Type B pancreatic cell (in vitro differentiated cells): Measurements from ENCODE around the gene PDLIM4. TPM values are rescaled to one million over a fixed set of nuclear protein-coding genes. Genes with fewer than 3 reads are reported as not detected.

Experiments
- DNase-seq: peaks from one replicate; pipeline ENCODE4 v3.0.0; 2021; ENCODE audit warnings: mixed read lengths; ENCODE audit not compliant: unreplicated experiment; ENCODE audit errors: extremely low spot score
- H3K27ac Mint-ChIP-seq: 2 replicates; pipeline ENCODE4 v1.8.0; 2021; ENCODE audit warnings: mild to moderate bottlenecking, mixed read lengths
- H3K27me3 Mint-ChIP-seq: 2 replicates; pipeline ENCODE4 v1.8.0; 2021; ENCODE audit warnings: mixed read lengths
- H3K36me3 Mint-ChIP-seq: 2 replicates; pipeline ENCODE4 v1.8.0; 2021; ENCODE audit warnings: mixed read lengths
- H3K4me1 Mint-ChIP-seq: one replicate; pipeline ENCODE4 v1.8.0; 2021; ENCODE audit warnings: mixed read lengths; ENCODE audit not compliant: unreplicated experiment
- H3K4me3 Mint-ChIP-seq: 2 replicates; pipeline ENCODE4 v1.8.0; 2021; ENCODE audit warnings: mild to moderate bottlenecking, mixed read lengths
- H3K9me3 Mint-ChIP-seq: 2 replicates; pipeline ENCODE4 v1.8.0; 2021; ENCODE audit warnings: mixed read lengths
- total RNA-seq: library from RNA; stranded (reverse); gene quantifications from 2 replicates; pipeline ENCODE4 v1.2.1, GENCODE V29; 2021; ENCODE audit warnings: low replicate concordance
- TF ChIP-seq, protein P1 (sequence below): fragments of 200-600 bp; sonication (generic); conservative IDR thresholded peaks from 2 replicates; pipeline ENCODE4 v1.5.0; 2021; ENCODE audit warnings: antibody characterized with exemption, mild to moderate bottlenecking

Gene PDLIM4
- total RNA-seq, 1 donor from 2014 or later: 43.8 TPM

DNA sequence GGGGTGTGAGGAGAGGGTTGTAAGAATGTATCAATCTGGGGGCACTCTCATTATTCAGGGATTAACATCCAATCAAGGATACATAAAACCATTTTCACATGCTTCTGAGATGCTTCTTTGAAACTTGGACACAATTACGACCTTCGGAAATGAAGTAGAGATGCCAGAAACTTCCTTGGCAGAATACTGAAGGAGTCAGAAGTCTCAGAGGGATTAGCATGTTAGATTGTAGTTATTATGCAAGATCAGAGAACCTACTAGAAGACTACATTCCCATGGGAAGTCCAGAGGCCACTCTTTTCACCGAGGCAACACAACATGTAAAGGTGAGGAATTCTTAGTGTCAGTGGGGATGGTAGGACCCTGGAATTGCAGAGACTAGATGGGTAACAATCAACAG lies 31.6 kb downstream of the PDLIM4 start:
- H3K9me3 Mint-ChIP-seq: no peaks in the 10 kb centered on the region
- H3K4me1 Mint-ChIP-seq: peaks cover 12% of the 10 kb centered on the region
- TF ChIP-seq, protein P1, sequence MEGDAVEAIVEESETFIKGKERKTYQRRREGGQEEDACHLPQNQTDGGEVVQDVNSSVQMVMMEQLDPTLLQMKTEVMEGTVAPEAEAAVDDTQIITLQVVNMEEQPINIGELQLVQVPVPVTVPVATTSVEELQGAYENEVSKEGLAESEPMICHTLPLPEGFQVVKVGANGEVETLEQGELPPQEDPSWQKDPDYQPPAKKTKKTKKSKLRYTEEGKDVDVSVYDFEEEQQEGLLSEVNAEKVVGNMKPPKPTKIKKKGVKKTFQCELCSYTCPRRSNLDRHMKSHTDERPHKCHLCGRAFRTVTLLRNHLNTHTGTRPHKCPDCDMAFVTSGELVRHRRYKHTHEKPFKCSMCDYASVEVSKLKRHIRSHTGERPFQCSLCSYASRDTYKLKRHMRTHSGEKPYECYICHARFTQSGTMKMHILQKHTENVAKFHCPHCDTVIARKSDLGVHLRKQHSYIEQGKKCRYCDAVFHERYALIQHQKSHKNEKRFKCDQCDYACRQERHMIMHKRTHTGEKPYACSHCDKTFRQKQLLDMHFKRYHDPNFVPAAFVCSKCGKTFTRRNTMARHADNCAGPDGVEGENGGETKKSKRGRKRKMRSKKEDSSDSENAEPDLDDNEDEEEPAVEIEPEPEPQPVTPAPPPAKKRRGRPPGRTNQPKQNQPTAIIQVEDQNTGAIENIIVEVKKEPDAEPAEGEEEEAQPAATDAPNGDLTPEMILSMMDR: no peak
- no peak overlapping the region for H3K4me3 Mint-ChIP-seq
- no peaks in the 10 kb centered on the region for H3K36me3 Mint-ChIP-seq
- no peak overlapping the region for H3K27ac Mint-ChIP-seq
- H3K27me3 Mint-ChIP-seq: no peaks in the 10 kb centered on the region
- DNase-seq: no peak

- H3K4me1 Mint-ChIP-seq: peaks cover 17% of the 10 kb centered on the region
- H3K27ac Mint-ChIP-seq: no peak overlapping the region
- H3K4me3 Mint-ChIP-seq: no peak overlapping the region
- no peak for DNase-seq
- H3K9me3 Mint-ChIP-seq: no peaks in the 10 kb centered on the region
- H3K36me3 Mint-ChIP-seq: no peaks in the 10 kb centered on the region
- peaks cover 16% of the 10 kb centered on the region for H3K27me3 Mint-ChIP-seq
- TF ChIP-seq, protein P1: no peak
Observed at GRCh38 chr5:132291026-132291425, 33.5 kb downstream of the PDLIM4 start.

GRCh38 chr5:132293066-132293991 lies 35.8 kb downstream of the PDLIM4 start:
- H3K4me3 Mint-ChIP-seq: peak overlapping the region; percentile 94
- peak; percentile 87 for DNase-seq
- H3K9me3 Mint-ChIP-seq: no peaks in the 10 kb centered on the region
- H3K27ac Mint-ChIP-seq: peak overlapping the region; percentile 95
- peaks cover 16% of the 10 kb centered on the region for H3K27me3 Mint-ChIP-seq
- peaks cover 23% of the 10 kb centered on the region for H3K4me1 Mint-ChIP-seq
- TF ChIP-seq, protein P1: peak; percentile 48
- H3K36me3 Mint-ChIP-seq: no peaks in the 10 kb centered on the region

GRCh38 chr5:132293992-132294727 lies 36.7 kb downstream of the PDLIM4 start, which contains the start of gene SLC22A4:
TSS of gene SLC22A4 (plus strand) at chr5:132294394. CDS start at chr5:132294617, 223 bp downstream.
- H3K27me3 Mint-ChIP-seq: peaks cover 16% of the 10 kb centered on the region
- H3K27ac Mint-ChIP-seq: peak within 1 kb of the TSS; percentile 95
- H3K4me1 Mint-ChIP-seq: peaks cover 24% of the 10 kb centered on the region
- TF ChIP-seq, protein P1: peak; percentile 8
- H3K9me3 Mint-ChIP-seq: no peaks in the 10 kb centered on the region
- H3K36me3 Mint-ChIP-seq: no peaks in the 10 kb centered on the region
- peak; percentile 92 for DNase-seq
- peak within 1 kb of the TSS; percentile 94 for H3K4me3 Mint-ChIP-seq

GRCh38 chr5:132294728-132295504 lies 37.4 kb downstream of the PDLIM4 start:
- TF ChIP-seq, protein P1: no peak
- Mint-ChIP-seq H3K27me3 (peaks cover 16% of the 10 kb centered on the region), H3K4me3 (peak overlapping the region; percentile 94), H3K9me3 (no peaks in the 10 kb centered on the region), H3K4me1 (peaks cover 24% of the 10 kb centered on the region), H3K36me3 (no peaks in the 10 kb centered on the region), H3K27ac (peak overlapping the region; percentile 95)
- no peak for DNase-seq
